ENCODE data around the gene TMEM50B.
"Not testable (repeated sequence)": the region's sequence is repeated elsewhere in the genome, so short reads cannot be mapped to it uniquely, and the experiment has no call there.

Gene TMEM50B

GRCh38 chr21:33428669-33429068 is 51.1 kb downstream of the TMEM50B start:
- no peak for DNase-seq (ENCODE audit: low read depth)

GRCh38 chr21:33427051-33427450 is 52.7 kb downstream of the TMEM50B start:
- DNase-seq (ENCODE audit: low read depth): no peak

GRCh38 chr21:33425825-33426224 is 53.9 kb downstream of the TMEM50B start:
- DNase-seq (ENCODE audit: low read depth): no peak

- no peak for DNase-seq (ENCODE audit: low read depth)
Measured at GRCh38 chr21:33424214-33424613, 55.6 kb downstream of the TMEM50B start.

GRCh38 chr21:33421713-33422393 is 57.9 kb downstream of the TMEM50B start:
- DNase-seq (ENCODE audit: low read depth): no peak

- DNase-seq (ENCODE audit: low read depth): no peak
Measured at GRCh38 chr21:33419538-33420123, 60.1 kb downstream of the TMEM50B start.

GRCh38 chr21:33418691-33419090 is 61.1 kb downstream of the TMEM50B start:
- DNase-seq (ENCODE audit: low read depth): no peak

GRCh38 chr21:33414926-33415325 is 64.8 kb downstream of the TMEM50B start:
- DNase-seq (ENCODE audit: low read depth): no peak

- DNase-seq (ENCODE audit: low read depth): no peak
Measured at GRCh38 chr21:33414068-33414467, 65.7 kb downstream of the TMEM50B start.

- DNase-seq (ENCODE audit: low read depth): no peak
Measured at GRCh38 chr21:33412832-33413519, 66.8 kb downstream of the TMEM50B start.

GRCh38 chr21:33412439-33412831 is 67.3 kb downstream of the TMEM50B start:
- not testable (repeated sequence) for DNase-seq (ENCODE audit: low read depth)

- DNase-seq (ENCODE audit: low read depth): no peak
Measured at GRCh38 chr21:33411949-33412430, 67.8 kb downstream of the TMEM50B start.

GRCh38 chr21:33406493-33406892 is 73.3 kb downstream of the TMEM50B start:
- no peak for DNase-seq (ENCODE audit: low read depth)

GRCh38 chr21:33403786-33404585 is 75.8 kb downstream of the TMEM50B start:
- DNase-seq (ENCODE audit: low read depth): no peak

- DNase-seq (ENCODE audit: low read depth): no peak
Measured at GRCh38 chr21:33403128-33403785, 76.5 kb downstream of the TMEM50B start, which contains the start of gene IFNGR2. Gene IFNGR2 (plus strand): TSS chr21:33403413. CDS start chr21:33403544, 131 bp downstream.

GRCh38 chr21:33402001-33402979 is 77.5 kb downstream of the TMEM50B start:
- no peak for DNase-seq (ENCODE audit: low read depth)

GRCh38 chr21:33401630-33401992 is 78.2 kb downstream of the TMEM50B start:
- DNase-seq (ENCODE audit: low read depth): no peak
